Activated naive CD4-positive, alpha-beta T cell treated with anti-CD3 and anti-CD28 coated beads, Interleukin-2, amount 50 U/mL, for 24 hours (primary cell): ENCODE results near the gene RNU6-8.

Experiments used
- H3K27ac Mint-ChIP-seq: one replicate; pipeline ENCODE4 v1.8.0; 2021; ENCODE audit warnings: mild to moderate bottlenecking, mixed read lengths
- H3K27me3 Mint-ChIP-seq: one replicate; pipeline ENCODE4 v1.8.0; 2021; ENCODE audit warnings: mixed read lengths
- H3K36me3 Mint-ChIP-seq: one replicate; pipeline ENCODE4 v1.8.0; 2021; ENCODE audit warnings: mixed read lengths
- H3K4me1 Mint-ChIP-seq: one replicate; pipeline ENCODE4 v1.8.0; 2021; ENCODE audit warnings: mixed read lengths
- H3K4me3 Mint-ChIP-seq: one replicate; pipeline ENCODE4 v1.8.0; 2021; ENCODE audit warnings: mild to moderate bottlenecking, mixed read lengths
- H3K9me3 Mint-ChIP-seq: one replicate; pipeline ENCODE4 v1.8.0; 2021; ENCODE audit warnings: mixed read lengths

Gene RNU6-8

GRCh38 chr14:32217301-32217700 is 14.2 kb upstream of the RNU6-8 start:
- H3K27ac Mint-ChIP-seq = no peak overlapping the region

DNA sequence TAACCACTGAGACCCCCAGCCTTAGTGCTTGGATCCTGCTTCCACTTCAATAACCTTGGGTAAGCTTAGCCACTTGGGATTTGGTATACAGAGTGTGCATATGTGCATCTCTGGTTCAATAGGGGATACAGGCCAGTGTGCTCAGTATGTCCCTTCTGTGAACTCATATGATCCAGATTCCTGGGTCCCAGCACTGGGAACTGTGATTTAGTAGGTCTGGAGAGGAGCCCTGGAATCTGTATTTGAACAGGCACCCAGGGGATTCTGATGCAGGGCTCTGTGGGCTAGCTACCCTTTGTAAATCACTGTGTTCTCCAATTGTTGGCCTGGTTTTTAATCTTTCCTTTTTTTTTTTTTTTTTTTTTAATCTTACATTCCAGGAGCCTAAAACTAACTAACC is 9.8 kb upstream of the RNU6-8 start:
- no peaks in the 10 kb centered on the region for H3K9me3 Mint-ChIP-seq
- peaks cover 5% of the 10 kb centered on the region for H3K4me1 Mint-ChIP-seq
- H3K36me3 Mint-ChIP-seq = peaks cover 2% of the 10 kb centered on the region
- H3K4me3 Mint-ChIP-seq = no peak overlapping the region
- no peak overlapping the region for H3K27ac Mint-ChIP-seq
- peaks cover 3% of the 10 kb centered on the region for H3K27me3 Mint-ChIP-seq

More at GRCh38 chr14:32217301-32217700, 14.2 kb upstream of the RNU6-8 start:
- H3K9me3 Mint-ChIP-seq = no peaks in the 10 kb centered on the region
- H3K36me3 Mint-ChIP-seq = peaks cover 2% of the 10 kb centered on the region
- no peak overlapping the region for H3K4me3 Mint-ChIP-seq
- H3K4me1 Mint-ChIP-seq = peaks cover 5% of the 10 kb centered on the region
- H3K27me3 Mint-ChIP-seq = no peaks in the 10 kb centered on the region

- H3K4me1 Mint-ChIP-seq = peaks cover 5% of the 10 kb centered on the region
- peaks cover 3% of the 10 kb centered on the region for H3K27me3 Mint-ChIP-seq
- H3K36me3 Mint-ChIP-seq = peaks cover 2% of the 10 kb centered on the region
- no peak overlapping the region for H3K4me3 Mint-ChIP-seq
- H3K27ac Mint-ChIP-seq = no peak overlapping the region
- no peaks in the 10 kb centered on the region for H3K9me3 Mint-ChIP-seq
These were observed 8.0 kb upstream of the RNU6-8 start for GRCh38 chr14:32211068-32211404.

GRCh38 chr14:32209471-32209870 is 6.4 kb upstream of the RNU6-8 start:
- H3K9me3 Mint-ChIP-seq = no peaks in the 10 kb centered on the region
- H3K27me3 Mint-ChIP-seq = peaks cover 3% of the 10 kb centered on the region
- H3K4me3 Mint-ChIP-seq = no peak overlapping the region
- peaks cover 2% of the 10 kb centered on the region for H3K36me3 Mint-ChIP-seq
- no peak overlapping the region for H3K27ac Mint-ChIP-seq
- H3K4me1 Mint-ChIP-seq = peaks cover 7% of the 10 kb centered on the region

- peaks cover 3% of the 10 kb centered on the region for H3K27me3 Mint-ChIP-seq
- peaks cover 15% of the 10 kb centered on the region for H3K4me1 Mint-ChIP-seq
- no peak overlapping the region for H3K4me3 Mint-ChIP-seq
- H3K36me3 Mint-ChIP-seq = peaks cover 2% of the 10 kb centered on the region
- H3K27ac Mint-ChIP-seq = no peak overlapping the region
- no peaks in the 10 kb centered on the region for H3K9me3 Mint-ChIP-seq
These were observed 5.4 kb upstream of the RNU6-8 start for GRCh38 chr14:32208490-32208889.

DNA sequence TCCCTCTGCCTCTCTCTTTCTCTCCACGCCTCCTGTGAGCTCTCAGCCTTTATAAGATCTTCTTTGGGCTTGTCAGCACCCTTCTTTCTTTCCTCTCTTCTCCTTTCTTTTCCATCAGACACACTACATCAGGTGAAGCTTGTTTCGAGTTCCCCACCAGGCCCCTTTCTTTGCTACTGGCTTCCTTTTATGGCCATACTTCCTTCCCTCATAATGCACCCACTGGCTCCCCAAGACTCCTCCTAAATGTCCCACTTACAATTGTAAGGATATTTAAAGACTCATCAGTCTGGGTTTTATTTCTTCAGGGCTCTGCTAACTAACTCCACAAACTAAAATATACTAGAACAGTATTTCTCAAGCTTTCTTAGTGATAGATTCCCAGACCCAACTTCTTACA is 3.5 kb upstream of the RNU6-8 start:
- H3K9me3 Mint-ChIP-seq = no peaks in the 10 kb centered on the region
- no peaks in the 10 kb centered on the region for H3K36me3 Mint-ChIP-seq
- no peak overlapping the region for H3K4me3 Mint-ChIP-seq
- H3K27ac Mint-ChIP-seq = no peak overlapping the region
- peaks cover 3% of the 10 kb centered on the region for H3K27me3 Mint-ChIP-seq
- peaks cover 30% of the 10 kb centered on the region for H3K4me1 Mint-ChIP-seq

DNA sequence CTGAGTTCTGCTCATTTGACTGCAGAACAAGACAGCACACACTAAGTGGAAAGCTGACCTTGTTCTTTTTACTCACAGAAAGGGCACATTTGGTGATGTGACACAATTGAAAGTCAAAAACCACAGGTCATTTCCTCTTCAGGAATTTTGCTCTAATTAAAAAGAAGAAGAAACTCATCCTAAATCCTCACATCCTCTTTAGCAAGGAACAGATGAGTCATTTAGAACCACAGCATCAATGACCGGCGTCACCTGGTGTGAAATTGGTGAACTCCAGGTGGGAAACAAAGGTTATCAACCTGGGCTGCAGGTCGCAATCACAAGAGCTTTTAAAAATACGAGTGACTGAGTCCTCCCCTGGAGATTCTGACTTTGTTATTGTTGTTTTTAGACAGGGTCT is 2.9 kb upstream of the RNU6-8 start:
- H3K4me1 Mint-ChIP-seq = peaks cover 31% of the 10 kb centered on the region
- H3K9me3 Mint-ChIP-seq = no peaks in the 10 kb centered on the region
- peaks cover 3% of the 10 kb centered on the region for H3K27me3 Mint-ChIP-seq
- H3K36me3 Mint-ChIP-seq = no peaks in the 10 kb centered on the region
- H3K4me3 Mint-ChIP-seq = no peak overlapping the region
- no peak overlapping the region for H3K27ac Mint-ChIP-seq

DNA sequence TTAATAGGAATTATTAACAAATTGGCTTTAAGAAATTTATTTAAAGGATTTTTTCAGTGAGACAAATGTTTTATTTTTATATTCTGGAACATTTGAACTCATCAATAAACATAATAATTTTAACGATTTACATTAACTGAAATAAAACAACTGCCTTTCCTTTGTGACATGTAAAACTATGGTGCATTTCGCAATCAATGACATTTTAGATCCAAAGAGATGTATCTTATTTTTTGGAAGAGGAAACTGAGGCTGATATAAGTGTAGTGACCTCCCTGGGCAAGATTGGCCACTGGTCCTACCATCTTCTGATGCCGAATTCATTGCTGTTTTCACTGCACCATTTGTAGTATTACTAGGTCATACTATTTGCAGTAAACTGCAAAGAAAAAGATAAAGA is 2.5 kb upstream of the RNU6-8 start:
- peaks cover 3% of the 10 kb centered on the region for H3K27me3 Mint-ChIP-seq
- H3K4me3 Mint-ChIP-seq = no peak overlapping the region
- H3K36me3 Mint-ChIP-seq = no peaks in the 10 kb centered on the region
- no peak overlapping the region for H3K27ac Mint-ChIP-seq
- no peaks in the 10 kb centered on the region for H3K9me3 Mint-ChIP-seq
- peaks cover 36% of the 10 kb centered on the region for H3K4me1 Mint-ChIP-seq

- peaks cover 41% of the 10 kb centered on the region for H3K4me1 Mint-ChIP-seq
- no peaks in the 10 kb centered on the region for H3K36me3 Mint-ChIP-seq
- peaks cover 3% of the 10 kb centered on the region for H3K27me3 Mint-ChIP-seq
- H3K9me3 Mint-ChIP-seq = no peaks in the 10 kb centered on the region
- peak overlapping the region; percentile 93 for H3K4me3 Mint-ChIP-seq
- peak overlapping the region; percentile 98 for H3K27ac Mint-ChIP-seq
These were observed 874 bp upstream of the RNU6-8 start for GRCh38 chr14:32203928-32204357.

GRCh38 chr14:32202491-32202997 is 525 bp downstream of the RNU6-8 start:
- Mint-ChIP-seq H3K4me3 (peak overlapping the region; percentile 93), H3K36me3 (no peaks in the 10 kb centered on the region), H3K27ac (peak overlapping the region; percentile 100), H3K9me3 (no peaks in the 10 kb centered on the region), H3K4me1 (peaks cover 41% of the 10 kb centered on the region), H3K27me3 (no peaks in the 10 kb centered on the region)

GRCh38 chr14:32201816-32202490 is 1.1 kb downstream of the RNU6-8 start, which contains the start of gene RNU6-7:
Gene RNU6-7 (plus strand): TSS chr14:32202045.
- Mint-ChIP-seq H3K27me3 (no peaks in the 10 kb centered on the region), H3K4me3 (peak within 1 kb of the TSS; percentile 93), H3K36me3 (no peaks in the 10 kb centered on the region), H3K4me1 (peaks cover 41% of the 10 kb centered on the region), H3K9me3 (no peaks in the 10 kb centered on the region), H3K27ac (peak within 1 kb of the TSS; percentile 100)

GRCh38 chr14:32201193-32201815 is 1.8 kb downstream of the RNU6-8 start:
- peak overlapping the region; percentile 93 for H3K4me3 Mint-ChIP-seq
- no peaks in the 10 kb centered on the region for H3K36me3 Mint-ChIP-seq
- H3K9me3 Mint-ChIP-seq = no peaks in the 10 kb centered on the region
- peaks cover 37% of the 10 kb centered on the region for H3K4me1 Mint-ChIP-seq
- no peaks in the 10 kb centered on the region for H3K27me3 Mint-ChIP-seq
- peak overlapping the region; percentile 100 for H3K27ac Mint-ChIP-seq

DNA sequence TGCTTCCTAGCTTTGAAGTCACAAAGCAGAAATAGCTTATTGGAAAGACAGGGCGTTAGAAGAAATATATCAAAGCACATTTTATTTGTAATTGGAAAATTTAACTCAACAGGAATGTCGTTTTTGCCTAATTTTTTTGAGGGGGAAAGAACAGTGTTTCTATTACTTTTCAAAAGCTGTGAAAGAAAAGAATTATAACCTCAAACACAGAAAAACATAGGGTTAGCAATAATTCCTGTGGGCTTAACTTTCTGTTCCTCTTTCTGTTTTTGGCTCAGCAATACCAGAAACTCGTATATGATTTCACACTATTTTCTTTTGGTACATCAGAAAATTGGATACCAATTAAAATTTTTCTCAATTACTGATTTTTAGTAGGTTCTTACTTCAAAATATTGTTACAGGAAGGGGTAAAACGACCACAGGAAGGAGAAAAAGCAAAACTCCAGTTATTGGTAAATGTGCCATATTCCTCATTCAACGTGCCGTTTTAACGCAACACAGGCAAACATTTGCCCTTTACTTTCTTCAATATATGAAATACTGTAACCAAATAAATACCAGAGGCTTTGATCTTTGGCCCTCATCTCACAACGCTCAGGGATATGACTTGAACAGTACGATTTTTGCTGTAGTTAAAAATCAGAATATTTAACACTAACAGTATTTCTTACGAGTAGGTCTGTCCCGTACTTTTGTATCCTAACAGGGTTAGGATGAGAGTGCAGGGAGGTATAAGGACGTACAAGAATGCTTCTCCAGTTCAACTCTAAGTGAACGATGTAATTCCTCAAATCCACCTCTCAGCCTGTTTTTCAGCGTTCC is 2.5 kb downstream of the RNU6-8 start:
- Mint-ChIP-seq H3K9me3 (no peaks in the 10 kb centered on the region), H3K4me1 (peaks cover 36% of the 10 kb centered on the region), H3K27ac (peak overlapping the region; percentile 100), H3K4me3 (peak overlapping the region; percentile 93), H3K36me3 (no peaks in the 10 kb centered on the region), H3K27me3 (no peaks in the 10 kb centered on the region)

DNA sequence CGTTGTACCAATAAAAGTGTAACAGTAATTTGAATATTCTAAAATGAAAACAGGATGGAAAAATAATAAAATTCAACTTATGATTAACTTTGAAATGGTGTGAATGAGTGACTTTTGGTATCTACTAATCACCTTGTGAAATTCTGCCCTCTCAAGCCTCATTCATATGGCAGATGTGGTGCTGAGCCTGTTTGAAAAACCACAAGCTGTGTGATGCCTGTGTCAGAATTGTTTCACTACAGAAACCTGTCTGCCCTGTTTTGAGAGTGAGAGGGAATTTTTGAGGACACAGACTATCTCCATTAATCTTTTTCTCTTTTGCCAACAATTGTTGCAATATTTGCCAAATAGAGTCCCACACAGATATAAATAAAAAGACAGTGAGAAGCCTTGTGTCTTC is 5.2 kb downstream of the RNU6-8 start:
- Mint-ChIP-seq H3K27ac (no peak overlapping the region), H3K4me1 (peaks cover 26% of the 10 kb centered on the region), H3K4me3 (no peak overlapping the region), H3K27me3 (no peaks in the 10 kb centered on the region), H3K36me3 (no peaks in the 10 kb centered on the region), H3K9me3 (no peaks in the 10 kb centered on the region)

DNA sequence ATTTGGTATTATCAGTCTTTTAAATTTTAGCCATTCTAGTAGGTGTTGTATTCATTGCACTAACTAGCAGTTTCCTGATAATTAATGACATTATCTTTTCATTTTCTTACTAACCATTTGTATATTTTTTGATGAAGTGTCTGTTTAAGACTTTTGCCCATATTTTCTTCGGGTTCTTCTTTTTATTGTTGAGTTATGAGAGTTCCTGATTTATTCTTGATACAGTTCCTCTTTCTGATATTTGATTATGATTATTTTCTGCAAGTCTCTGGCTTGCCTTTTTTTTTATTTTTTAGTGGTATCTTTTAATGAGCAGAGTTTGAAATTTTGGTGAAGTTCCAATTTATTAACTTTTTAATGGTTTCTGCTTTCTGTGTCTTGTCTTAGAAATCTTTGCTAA is 7.4 kb downstream of the RNU6-8 start:
- H3K4me1 Mint-ChIP-seq = peaks cover 7% of the 10 kb centered on the region
- peaks cover 2% of the 10 kb centered on the region for H3K27me3 Mint-ChIP-seq
- H3K4me3 Mint-ChIP-seq = no peak overlapping the region

DNA sequence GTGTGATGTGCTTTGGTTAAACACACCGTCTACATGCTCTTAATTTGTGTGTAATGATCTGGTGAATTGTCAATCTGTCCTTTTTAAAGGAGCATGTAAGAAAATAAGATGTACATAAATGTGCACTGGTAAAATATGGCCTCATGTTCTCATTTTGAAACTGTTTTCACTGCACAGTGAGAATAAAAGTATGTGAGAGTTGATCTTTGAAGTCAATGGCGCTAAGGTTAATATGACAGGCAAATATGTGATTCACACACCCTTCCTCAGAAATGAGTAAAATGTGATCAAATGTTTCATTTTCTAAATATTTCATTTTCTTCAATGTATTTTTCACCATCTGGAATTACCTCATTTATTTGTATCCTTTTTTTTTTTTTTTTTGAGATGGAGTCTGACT is 9.5 kb downstream of the RNU6-8 start:
- H3K9me3 Mint-ChIP-seq = no peaks in the 10 kb centered on the region
- no peak overlapping the region for H3K4me3 Mint-ChIP-seq
- no peak overlapping the region for H3K27ac Mint-ChIP-seq
- H3K27me3 Mint-ChIP-seq = peaks cover 2% of the 10 kb centered on the region
- H3K36me3 Mint-ChIP-seq = no peaks in the 10 kb centered on the region
- no peaks in the 10 kb centered on the region for H3K4me1 Mint-ChIP-seq

More for the DNA sequence above, 7.4 kb downstream of the RNU6-8 start:
- Mint-ChIP-seq H3K9me3 (no peaks in the 10 kb centered on the region), H3K27ac (no peak overlapping the region), H3K36me3 (no peaks in the 10 kb centered on the region)
